Pancreas (tissue), 10 donors: ENCODE measurements around the gene TTLL10. TPM values are rescaled to one million over a fixed set of nuclear protein-coding genes. Genes with fewer than 3 reads are reported as not detected.
A peak's percentile ranks its signal among the peaks of the same experiment; 100 is the strongest.

Experiments used
- ATAC-seq, 4 donors: fragments of 200-7000 bp; cut with Tn5 transposase; one replicate each; pipeline versions ENCODE4 v1.8.0 to v1.9.1; 2020; ENCODE audit warnings: mild to moderate bottlenecking in 4 of 4, moderate library complexity in 4 of 4
- DNase-seq, 6 donors: peaks; one replicate each; pipeline ENCODE4 v3.0.0-alpha.2; 2020
- FAIRE-seq: peaks from 2 replicates; lab custom pipeline; 2012; peaks lifted over from hg19 to GRCh38; lab: Jason Lieb, UNC
- H3K27ac ChIP-seq, 4 donors: fragments of 200-600 bp; sonication (generic); 1 replicate in 3 of 4; 2 replicates in 1 of 4; pipeline versions ENCODE4 v1.5.0 to v1.8.0; 2020
- H3K27me3 ChIP-seq, 4 donors: fragments of 200-600 bp; one replicate each; pipeline ENCODE4 v1.8.0; 2021
- H3K36me3 ChIP-seq, 3 donors: fragments of 200-600 bp; sonication (generic) in 1 of 3; one replicate each; pipeline versions ENCODE4 v1.5.0 to v1.8.0; 2020 to 2021
- H3K4me1 ChIP-seq, 3 donors: fragments of 200-600 bp; one replicate each; pipeline ENCODE4 v1.8.0; 2021
- H3K4me3 ChIP-seq, 4 donors: fragments of 200-600 bp; sonication (generic) in 2 of 4; one replicate each; pipeline versions ENCODE4 v1.5.0 to v1.8.0; 2020 to 2021
- H3K9me3 ChIP-seq, 4 donors: fragments of 200-600 bp; one replicate each; pipeline ENCODE4 v1.8.0; 2021
- WGBS, 2 donors: extraction: QIAGEN DNeasy Blood & Tissue Kit; methylation state at CpG; one replicate each; pipeline ENCODE4 v1.1.7; 2013; 5-methylcytosine and 5-hydroxymethylcytosine counted together
- intact Hi-C, 3 donors: fragments of 100-400 bp; cut with DNase I; formaldehyde crosslinking; loops; one replicate each; pipeline versions ENCODE4 v1.11.1 to v1.14.2; 2022
- polyA plus RNA-seq, 2 donors: library from polyadenylated mRNA; stranded (reverse); fragments of 200-250 nt; gene quantifications; one replicate each; pipeline ENCODE4 v1.2.3, GENCODE V29; 2013
- total RNA-seq, 6 donors: library from RNA; stranded (reverse); fragmentation: NEBNext Ultra II Directional in 4 of 6; extraction: Animal tissue kit (Norgen Biotek cat#: 25700) in 4 of 6; gene quantifications; one replicate each; pipeline versions ENCODE4 v1.2.1 to v1.2.4, GENCODE V29; 2021 to 2023
- TF ChIP-seq, protein P1 (sequence below), 4 donors: fragments of 200-600 bp; sonication (generic) in 3 of 4; IDR thresholded peaks; one replicate each; pipeline versions ENCODE4 v1.5.0 to v1.8.0; 2021; ENCODE audit warnings: antibody characterized with exemption in 4 of 4
- donor health status: healthy with polysubstance abuse.
- donor health status: DM: no; HTN: no; CAD: no; lungs with moderate emphysema.
- donor health status: DM: no; HTN: no; CAD: no.
- donor health status: control.
- donor health status: control.
- donor health status: Bipolar disorder and iron deficiency.
- donor health status: DM: yes; HTN: yes; CAD: no.
- donor health status: DM: no; HTN: no; CAD: no.
- donor health status: DM: no; HTN: no; CAD: no.
- donor health status: DM: yes; HTN: yes; CAD: no.

TTLL10 gene
- total and polyA plus RNA-seq, 8 donors: 0.20 to 1.6 (median 0.41) TPM; not detected in 1

DNA sequence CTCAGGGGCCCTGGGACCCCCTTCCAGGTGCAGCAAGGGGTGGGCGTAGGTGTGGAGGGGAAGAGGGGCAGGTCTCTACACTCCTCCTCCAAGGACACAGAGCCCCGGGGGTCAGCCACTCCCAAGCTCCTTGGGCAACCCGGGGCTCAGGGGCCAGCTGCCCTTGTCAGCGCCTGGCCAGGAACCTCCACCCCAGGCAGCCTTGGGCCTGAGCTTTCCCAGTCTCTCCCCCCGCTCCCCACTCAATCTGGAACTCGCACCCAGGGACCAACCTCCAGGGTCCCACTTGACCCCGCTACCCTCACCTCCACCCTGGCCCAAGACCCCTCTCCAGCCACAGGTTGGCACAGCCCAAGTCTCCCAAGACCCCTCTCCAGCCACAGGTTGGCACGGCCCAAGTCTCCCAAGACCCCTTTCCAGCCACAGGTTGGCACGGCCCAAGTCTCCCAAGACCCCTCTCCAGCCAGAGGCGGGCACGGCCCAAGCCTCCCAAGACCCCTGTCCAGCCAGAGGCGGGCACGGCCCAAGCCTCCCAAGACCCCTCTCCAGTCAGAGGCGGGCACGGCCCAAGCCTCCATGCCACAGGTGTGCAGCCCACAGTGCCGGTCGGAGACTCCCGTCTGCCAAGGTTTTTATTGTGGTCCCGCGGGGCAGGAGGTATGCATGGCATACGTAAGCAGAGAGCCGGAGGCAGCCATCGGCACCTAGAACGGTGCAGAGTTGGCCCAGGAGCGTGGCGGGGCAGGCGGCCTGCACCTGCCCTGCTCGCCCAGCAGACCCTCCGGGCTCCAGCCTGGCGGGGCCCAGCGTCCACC, 37.3 kb downstream of the TTLL10 start:
- WGBS, 2 donors: 91 to 92% methylated on average over 28 to 31 of the region's 31 CpGs
- Histone ChIP-seq H3K4me3 (no peak overlapping the region), H3K27ac (no peak overlapping the region), H3K9me3 (no peaks in the 10 kb centered on the region), H3K27me3 (no peaks in the 10 kb centered on the region), H3K36me3 (no peaks in the 10 kb centered on the region), H3K4me1 (no peaks in the 10 kb centered on the region)
- ATAC-seq (no peak), DNase-seq (peak in 3 of 6 donors; percentile 26 to 71 (median 56)), FAIRE-seq (no peak)
- intact Hi-C loops: no loop called here
- TF ChIP-seq, protein P1, sequence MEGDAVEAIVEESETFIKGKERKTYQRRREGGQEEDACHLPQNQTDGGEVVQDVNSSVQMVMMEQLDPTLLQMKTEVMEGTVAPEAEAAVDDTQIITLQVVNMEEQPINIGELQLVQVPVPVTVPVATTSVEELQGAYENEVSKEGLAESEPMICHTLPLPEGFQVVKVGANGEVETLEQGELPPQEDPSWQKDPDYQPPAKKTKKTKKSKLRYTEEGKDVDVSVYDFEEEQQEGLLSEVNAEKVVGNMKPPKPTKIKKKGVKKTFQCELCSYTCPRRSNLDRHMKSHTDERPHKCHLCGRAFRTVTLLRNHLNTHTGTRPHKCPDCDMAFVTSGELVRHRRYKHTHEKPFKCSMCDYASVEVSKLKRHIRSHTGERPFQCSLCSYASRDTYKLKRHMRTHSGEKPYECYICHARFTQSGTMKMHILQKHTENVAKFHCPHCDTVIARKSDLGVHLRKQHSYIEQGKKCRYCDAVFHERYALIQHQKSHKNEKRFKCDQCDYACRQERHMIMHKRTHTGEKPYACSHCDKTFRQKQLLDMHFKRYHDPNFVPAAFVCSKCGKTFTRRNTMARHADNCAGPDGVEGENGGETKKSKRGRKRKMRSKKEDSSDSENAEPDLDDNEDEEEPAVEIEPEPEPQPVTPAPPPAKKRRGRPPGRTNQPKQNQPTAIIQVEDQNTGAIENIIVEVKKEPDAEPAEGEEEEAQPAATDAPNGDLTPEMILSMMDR (IDR thresholded peaks at IDR 0.05): no peak

- FAIRE-seq (no peak), DNase-seq (peak in 3 of 6 donors; percentile 21 to 66 (median 56)), ATAC-seq (no peak)
- intact Hi-C loops: no loop called here
- Histone ChIP-seq H3K27ac (no peak overlapping the region), H3K27me3 (no peaks in the 10 kb centered on the region), H3K9me3 (no peaks in the 10 kb centered on the region), H3K4me1 (no peaks in the 10 kb centered on the region), H3K36me3 (peaks cover 0 to 2% (median 0%) of the 10 kb centered on the region in 3 donors), H3K4me3 (no peak overlapping the region)
- 84 to 86% methylated on average over 20 to 28 of the region's 28 CpGs for WGBS, 2 donors
- TF ChIP-seq, protein P1 (IDR thresholded peaks at IDR 0.05): no peak
Observed at GRCh38 chr1:1211541-1212441, 38.1 kb downstream of the TTLL10 start.

DNA sequence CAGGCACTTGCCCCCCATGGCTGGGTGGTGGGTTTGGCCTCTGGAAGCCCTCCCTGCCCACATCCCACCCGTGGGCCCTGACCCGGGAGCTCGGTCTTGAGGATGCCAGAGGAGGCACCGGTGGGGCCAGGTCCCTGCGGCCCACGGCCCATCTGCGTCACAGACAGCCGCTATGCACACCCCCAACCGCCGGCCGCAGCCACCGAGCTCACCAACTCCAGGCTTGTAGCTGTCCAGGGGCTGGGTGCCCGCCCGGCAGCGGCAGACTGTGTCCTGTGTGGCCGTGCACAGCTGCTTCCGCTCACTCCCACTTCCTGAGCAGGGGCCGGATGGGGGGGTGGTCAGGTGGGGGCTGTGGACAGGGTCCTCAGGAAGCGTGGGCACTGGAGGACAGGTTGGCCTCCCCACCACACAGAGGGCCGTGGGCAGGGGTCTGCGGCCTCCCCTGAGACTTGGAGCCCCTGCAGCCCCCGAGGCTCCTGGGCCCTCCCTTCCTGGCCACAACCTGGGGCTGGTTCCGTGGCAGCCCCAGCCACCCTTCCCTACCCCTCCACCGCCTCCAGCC, 39.2 kb downstream of the TTLL10 start:
- H3K4me1 ChIP-seq: no peaks in the 10 kb centered on the region
- H3K27me3 ChIP-seq: no peaks in the 10 kb centered on the region
- H3K9me3 ChIP-seq: no peaks in the 10 kb centered on the region
- no peak for FAIRE-seq
- H3K4me3 ChIP-seq: peak overlapping the region in 1 of 4 donors; percentile 13
- intact Hi-C loops: no loop called here
- H3K27ac ChIP-seq: no peak overlapping the region
- WGBS, 2 donors: 70 to 88% methylated on average over 9 to 24 of the region's 24 CpGs
- H3K36me3 ChIP-seq: peaks cover 0 to 13% (median 0%) of the 10 kb centered on the region in 3 donors
- DNase-seq: peak in 3 of 6 donors; percentile 37 to 80 (median 59)
- TF ChIP-seq, protein P1 (IDR thresholded peaks at IDR 0.05): no peak
- ATAC-seq: peak in 1 of 4 donors; percentile 15

DNA sequence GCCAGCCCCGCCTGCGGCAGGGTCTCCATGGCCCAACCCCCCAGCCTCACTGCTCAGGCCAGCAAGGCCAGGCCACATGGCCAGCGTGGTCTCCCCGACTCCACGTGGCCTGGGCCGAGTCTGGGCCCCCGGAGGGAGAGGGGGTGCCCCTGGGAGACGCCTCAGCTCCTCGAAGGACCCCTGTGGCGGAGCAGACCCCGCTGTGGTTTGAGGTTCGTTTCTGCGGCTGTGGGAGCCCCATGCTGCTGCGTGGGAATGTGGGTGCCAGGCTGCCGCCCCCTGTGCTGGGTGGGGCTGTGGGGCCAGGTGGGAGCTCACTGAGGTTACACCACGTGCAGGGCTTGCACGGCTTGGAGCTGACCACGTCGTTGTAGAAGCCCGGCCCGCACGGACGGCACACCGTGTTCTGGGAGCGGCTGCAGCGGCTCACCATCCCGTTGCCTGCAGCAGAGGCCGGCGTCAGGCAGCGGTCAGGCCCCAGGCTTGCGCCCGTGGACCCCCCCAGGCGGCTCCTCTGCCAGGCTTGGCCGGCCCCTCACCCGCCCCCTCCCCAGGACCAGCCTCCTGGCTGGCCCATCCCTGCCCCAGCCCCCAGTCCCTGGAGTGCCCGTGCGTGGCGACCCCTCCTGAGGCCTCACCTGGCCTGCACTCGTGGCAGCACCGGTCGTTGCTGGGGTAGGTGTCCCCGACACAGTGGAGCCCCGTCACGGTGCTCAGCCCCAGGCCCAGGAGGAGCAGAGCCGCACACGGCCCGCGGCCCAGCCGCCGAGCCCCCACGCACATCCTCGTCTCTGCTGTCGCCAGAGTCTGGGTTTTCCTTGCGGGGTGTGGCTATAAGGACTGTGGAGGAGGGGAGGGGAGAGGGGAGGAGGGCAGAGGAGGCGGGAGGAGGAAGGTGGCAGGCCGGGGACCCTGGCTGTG, 39.9 kb downstream of the TTLL10 start, which contains the start of gene TNFRSF4:
Gene TNFRSF4, minus strand, starts transcription at position 809 of the 921 bp plus-strand sequence. Its CDS starts 26 bp downstream, at position 783.
- no peak for FAIRE-seq
- H3K36me3 ChIP-seq: peaks cover 0 to 20% (median 0%) of the 10 kb centered on the region in 3 donors
- H3K9me3 ChIP-seq: no peaks in the 10 kb centered on the region
- DNase-seq: peak in 3 of 6 donors; percentile 23 to 79 (median 59)
- H3K27ac ChIP-seq: no peak within 1 kb of the TSS
- peak in 1 of 4 donors; percentile 5 for ATAC-seq
- H3K4me1 ChIP-seq: no peaks in the 10 kb centered on the region
- intact Hi-C loops: no loop called here
- TF ChIP-seq, protein P1 (IDR thresholded peaks at IDR 0.05): no peak
- no peaks in the 10 kb centered on the region for H3K27me3 ChIP-seq
- H3K4me3 ChIP-seq: peak within 1 kb of the TSS in 1 of 4 donors; percentile 7
- WGBS, 2 donors: 64 to 79% methylated on average over 50 to 56 of the region's 56 CpGs
